ENCODE data around the gene TRIM2. TPM values are rescaled to one million over a fixed set of nuclear protein-coding genes. Genes with fewer than 3 reads are reported as not detected.

Gene TRIM2
- total RNA-seq, 2 experiments from 2014 or later, result 0.13 to 0.18 TPM

DNA sequence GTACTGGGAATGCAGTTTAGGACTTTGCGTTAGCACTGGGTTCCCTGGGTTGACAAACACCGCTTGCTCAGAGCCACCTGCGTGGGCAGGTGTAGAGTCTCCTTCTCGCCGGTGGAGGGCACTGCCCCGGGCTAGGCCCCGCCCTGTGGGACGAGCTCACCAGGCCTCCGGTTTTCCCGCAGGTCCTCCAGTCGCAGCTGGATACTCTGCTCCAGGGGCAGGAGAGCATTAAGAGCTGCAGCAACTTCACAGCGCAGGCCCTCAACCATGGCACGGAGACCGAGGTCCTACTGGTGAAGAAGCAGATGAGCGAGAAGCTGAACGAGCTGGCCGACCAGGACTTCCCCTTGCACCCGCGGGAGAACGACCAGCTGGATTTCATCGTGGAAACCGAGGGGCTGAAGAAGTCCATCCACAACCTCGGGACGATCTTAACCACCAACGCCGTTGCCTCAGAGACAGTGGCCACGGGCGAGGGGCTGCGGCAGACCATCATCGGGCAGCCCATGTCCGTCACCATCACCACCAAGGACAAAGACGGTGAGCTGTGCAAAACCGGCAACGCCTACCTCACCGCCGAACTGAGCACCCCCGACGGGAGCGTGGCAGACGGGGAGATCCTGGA is 91.0 kb downstream of the TRIM2 start:
- H3K4me3 Mint-ChIP-seq, result no peak overlapping the region
- CTCF ChIA-PET, result no interaction called here
- POLR2A ChIA-PET, result no interaction called here
- no peaks in the 10 kb centered on the region for H3K36me3 Mint-ChIP-seq (ENCODE audit: low read depth)
- H3K9me3 Mint-ChIP-seq (ENCODE audit: insufficient read depth), result peaks cover 3% of the 10 kb centered on the region
- H3K27ac Mint-ChIP-seq, result no peak overlapping the region
- H3K4me1 Mint-ChIP-seq (ENCODE audit: low read depth), result no peaks in the 10 kb centered on the region
- ATAC-seq (no peak), DNase-seq (no peak)
- peaks cover 7% of the 10 kb centered on the region for H3K27me3 Mint-ChIP-seq (ENCODE audit: low read depth)

- POLR2A ChIA-PET, result interaction anchor here (0.5 kb wide), 1 partner anchor 1038 kb away, joined by 3 read pairs; no protein-coding TSS in a partner anchor
- Mint-ChIP-seq H3K27me3 (ENCODE audit: low read depth) (peaks cover 7% of the 10 kb centered on the region), H3K27ac (no peak overlapping the region), H3K36me3 (ENCODE audit: low read depth) (no peaks in the 10 kb centered on the region), H3K9me3 (ENCODE audit: insufficient read depth) (peaks cover 4% of the 10 kb centered on the region), H3K4me1 (ENCODE audit: low read depth) (no peaks in the 10 kb centered on the region), H3K4me3 (no peak overlapping the region)
- no peak for DNase-seq
- no peak for ATAC-seq
- CTCF ChIA-PET, result interaction anchor here (0.9 kb wide), 1 partner anchor 22 kb away, joined by 4 read pairs; no protein-coding TSS in a partner anchor
Observed at GRCh38 chr4:153296040-153296823, 92.0 kb downstream of the TRIM2 start.

- no peak overlapping the region for H3K27ac Mint-ChIP-seq
- H3K9me3 Mint-ChIP-seq (ENCODE audit: insufficient read depth), result peaks cover 6% of the 10 kb centered on the region
- ChIA-PET POLR2A (no interaction called here), CTCF (interaction anchor here (0.8 kb wide), 1 partner anchor 47 kb away, joined by 3 read pairs; no protein-coding TSS in a partner anchor)
- no peak for ATAC-seq
- H3K4me1 Mint-ChIP-seq (ENCODE audit: low read depth), result no peaks in the 10 kb centered on the region
- DNase-seq, result no peak
- H3K36me3 Mint-ChIP-seq (ENCODE audit: low read depth), result no peaks in the 10 kb centered on the region
- peaks cover 7% of the 10 kb centered on the region for H3K27me3 Mint-ChIP-seq (ENCODE audit: low read depth)
- no peak overlapping the region for H3K4me3 Mint-ChIP-seq
Observed at GRCh38 chr4:153297116-153297515, 92.9 kb downstream of the TRIM2 start.

DNA sequence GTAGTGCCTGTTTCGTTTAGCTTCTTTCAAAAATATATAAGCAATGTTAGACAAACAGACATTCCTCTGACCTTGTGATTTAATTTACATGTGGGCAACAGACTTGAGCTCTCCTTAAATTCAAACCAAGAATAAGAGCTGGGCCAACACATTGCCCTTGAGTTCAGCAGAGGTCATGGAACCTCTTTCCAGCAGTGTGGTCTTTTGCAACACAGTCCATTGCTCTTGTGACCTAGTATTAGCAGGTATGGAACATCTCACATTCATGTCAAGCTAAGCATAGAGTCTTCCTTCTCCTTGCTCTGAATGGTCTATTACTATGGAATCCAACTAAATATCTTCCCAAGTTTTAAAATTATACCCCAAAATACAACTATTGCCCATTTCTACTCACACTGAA is 106.5 kb downstream of the TRIM2 start:
- Mint-ChIP-seq H3K4me1 (ENCODE audit: low read depth) (no peaks in the 10 kb centered on the region), H3K36me3 (ENCODE audit: low read depth) (no peaks in the 10 kb centered on the region), H3K27ac (no peak overlapping the region), H3K27me3 (ENCODE audit: low read depth) (peaks cover 3% of the 10 kb centered on the region), H3K4me3 (no peak overlapping the region), H3K9me3 (ENCODE audit: insufficient read depth) (no peaks in the 10 kb centered on the region)
- POLR2A ChIA-PET, result no interaction called here
- CTCF ChIA-PET, result no interaction called here
- DNase-seq (no peak), ATAC-seq (no peak)

GRCh38 chr4:153314915-153315314 is 110.7 kb downstream of the TRIM2 start:
- Mint-ChIP-seq H3K27ac (no peak overlapping the region), H3K4me3 (no peak overlapping the region), H3K4me1 (ENCODE audit: low read depth) (no peaks in the 10 kb centered on the region), H3K27me3 (ENCODE audit: low read depth) (peaks cover under 1% of the 10 kb centered on the region), H3K9me3 (ENCODE audit: insufficient read depth) (no peaks in the 10 kb centered on the region), H3K36me3 (ENCODE audit: low read depth) (no peaks in the 10 kb centered on the region)
- ChIA-PET CTCF (no interaction called here), POLR2A (no interaction called here)
- no peak for ATAC-seq
- DNase-seq, result no peak

DNA sequence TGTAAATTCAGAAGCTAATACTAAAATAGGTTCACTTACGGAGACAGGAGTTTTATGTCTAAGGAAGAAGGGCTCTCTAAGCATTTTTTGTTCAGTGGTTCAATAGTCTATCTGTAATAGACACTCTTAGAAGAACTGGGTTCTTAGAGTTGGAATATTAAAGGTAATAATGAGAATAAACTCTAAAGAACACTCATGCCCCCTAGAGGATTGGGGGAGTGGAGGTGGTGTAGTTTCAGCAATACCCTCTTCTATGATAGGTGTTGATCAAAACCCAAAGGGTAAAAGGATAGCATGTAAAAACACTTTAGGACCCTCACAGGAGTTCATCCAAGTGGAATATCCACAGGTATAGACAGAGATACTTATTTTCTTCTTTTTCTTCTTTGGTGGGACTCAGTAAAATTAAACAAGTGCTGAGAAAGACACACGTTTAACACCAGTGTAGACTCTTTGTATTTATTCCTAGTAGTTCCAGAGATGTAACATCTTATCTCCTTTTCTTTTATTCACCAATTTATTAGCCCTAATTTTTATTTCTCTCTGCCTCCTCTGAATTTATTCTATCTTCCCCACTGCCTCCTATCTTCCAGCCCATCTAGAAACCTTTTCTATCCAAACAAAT is 114.6 kb downstream of the TRIM2 start:
- ATAC-seq (no peak), DNase-seq (no peak)
- Mint-ChIP-seq H3K27ac (no peak overlapping the region), H3K27me3 (ENCODE audit: low read depth) (peaks cover 4% of the 10 kb centered on the region), H3K36me3 (ENCODE audit: low read depth) (no peaks in the 10 kb centered on the region), H3K4me3 (no peak overlapping the region), H3K9me3 (ENCODE audit: insufficient read depth) (no peaks in the 10 kb centered on the region), H3K4me1 (ENCODE audit: low read depth) (no peaks in the 10 kb centered on the region)
- ChIA-PET POLR2A (no interaction called here), CTCF (interaction anchor here (1.0 to 1.4 kb wide), 8 partner anchors 14 to 326 kb away, joined by 3 to 7 read pairs (median 4); no protein-coding TSS in a partner anchor)

GRCh38 chr4:153322791-153323190 is 118.5 kb downstream of the TRIM2 start:
- Mint-ChIP-seq H3K27ac (no peak overlapping the region), H3K9me3 (ENCODE audit: insufficient read depth) (no peaks in the 10 kb centered on the region), H3K4me1 (ENCODE audit: low read depth) (no peaks in the 10 kb centered on the region), H3K36me3 (ENCODE audit: low read depth) (no peaks in the 10 kb centered on the region), H3K4me3 (no peak overlapping the region), H3K27me3 (ENCODE audit: low read depth) (peaks cover 12% of the 10 kb centered on the region)
- POLR2A ChIA-PET, result no interaction called here
- ATAC-seq, result no peak
- CTCF ChIA-PET, result interaction anchor here (1.4 kb wide), 1 partner anchor 240 kb away, joined by 4 read pairs; no protein-coding TSS in a partner anchor
- no peak for DNase-seq

- DNase-seq, result no peak
- Mint-ChIP-seq H3K4me1 (ENCODE audit: low read depth) (no peaks in the 10 kb centered on the region), H3K4me3 (no peak overlapping the region), H3K27ac (no peak overlapping the region), H3K27me3 (ENCODE audit: low read depth) (peaks cover 14% of the 10 kb centered on the region), H3K9me3 (ENCODE audit: insufficient read depth) (no peaks in the 10 kb centered on the region), H3K36me3 (ENCODE audit: low read depth) (no peaks in the 10 kb centered on the region)
- POLR2A ChIA-PET, result no interaction called here
- CTCF ChIA-PET, result interaction anchor here (1.3 to 1.4 kb wide), 2 partner anchors 241 to 320 kb away, joined by 3 to 4 read pairs; no protein-coding TSS in a partner anchor
- ATAC-seq, result no peak
Observed at GRCh38 chr4:153324046-153324445, 119.8 kb downstream of the TRIM2 start.

GRCh38 chr4:153325558-153325957 is 121.3 kb downstream of the TRIM2 start:
- ATAC-seq (no peak), DNase-seq (no peak)
- Mint-ChIP-seq H3K4me3 (no peak overlapping the region), H3K9me3 (ENCODE audit: insufficient read depth) (no peaks in the 10 kb centered on the region), H3K4me1 (ENCODE audit: low read depth) (no peaks in the 10 kb centered on the region), H3K27me3 (ENCODE audit: low read depth) (peaks cover 13% of the 10 kb centered on the region), H3K36me3 (ENCODE audit: low read depth) (no peaks in the 10 kb centered on the region), H3K27ac (no peak overlapping the region)
- ChIA-PET POLR2A (no interaction called here), CTCF (interaction anchor here (0.8 to 1.0 kb wide), 2 partner anchors 9 to 183 kb away, joined by 3 to 5 read pairs; no protein-coding TSS in a partner anchor)

DNA sequence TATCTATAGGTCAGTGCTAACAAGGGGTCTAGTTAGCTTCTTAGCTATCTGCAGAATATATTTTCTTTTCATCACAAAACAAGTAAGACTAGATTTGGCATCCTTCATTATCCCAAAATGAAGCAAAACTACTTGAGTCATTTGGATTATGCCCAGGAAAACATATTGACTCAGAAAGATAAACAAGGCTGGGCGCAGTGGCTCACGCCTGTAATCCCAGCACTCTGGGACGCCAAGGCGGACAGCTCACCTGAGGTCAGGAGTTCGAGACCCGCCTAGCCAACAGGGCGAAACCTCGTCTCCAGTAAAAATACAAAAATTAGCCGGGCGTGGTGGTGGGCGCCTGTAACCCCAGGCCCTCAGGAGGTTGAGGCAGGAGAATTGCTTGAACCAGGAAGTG is 122.3 kb downstream of the TRIM2 start:
- Mint-ChIP-seq H3K4me1 (ENCODE audit: low read depth) (no peaks in the 10 kb centered on the region), H3K9me3 (ENCODE audit: insufficient read depth) (no peaks in the 10 kb centered on the region), H3K27me3 (ENCODE audit: low read depth) (peaks cover 18% of the 10 kb centered on the region), H3K27ac (no peak overlapping the region), H3K36me3 (ENCODE audit: low read depth) (no peaks in the 10 kb centered on the region), H3K4me3 (no peak overlapping the region)
- ChIA-PET CTCF (interaction anchor here (1.0 kb wide), 1 partner anchor 184 kb away, joined by 5 read pairs; no protein-coding TSS in a partner anchor), POLR2A (no interaction called here)
- no peak for DNase-seq
- no peak for ATAC-seq

GRCh38 chr4:153327247-153327646 is 123.0 kb downstream of the TRIM2 start:
- Mint-ChIP-seq H3K27ac (no peak overlapping the region), H3K27me3 (ENCODE audit: low read depth) (peaks cover 16% of the 10 kb centered on the region), H3K9me3 (ENCODE audit: insufficient read depth) (no peaks in the 10 kb centered on the region), H3K36me3 (ENCODE audit: low read depth) (no peaks in the 10 kb centered on the region), H3K4me1 (ENCODE audit: low read depth) (no peaks in the 10 kb centered on the region), H3K4me3 (no peak overlapping the region)
- ATAC-seq (no peak), DNase-seq (no peak)
- ChIA-PET CTCF (interaction anchor here (0.6 kb wide), 1 partner anchor 316 kb away, joined by 3 read pairs; no protein-coding TSS in a partner anchor), POLR2A (no interaction called here)

GRCh38 chr4:153332936-153333335 is 128.7 kb downstream of the TRIM2 start:
- no peaks in the 10 kb centered on the region for H3K4me1 Mint-ChIP-seq (ENCODE audit: low read depth)
- no peak overlapping the region for H3K4me3 Mint-ChIP-seq
- no peaks in the 10 kb centered on the region for H3K36me3 Mint-ChIP-seq (ENCODE audit: low read depth)
- no peak for ATAC-seq
- CTCF ChIA-PET, result no interaction called here
- H3K27me3 Mint-ChIP-seq (ENCODE audit: low read depth), result peaks cover 20% of the 10 kb centered on the region
- no peak overlapping the region for H3K27ac Mint-ChIP-seq
- POLR2A ChIA-PET, result no interaction called here
- no peak for DNase-seq
- no peaks in the 10 kb centered on the region for H3K9me3 Mint-ChIP-seq (ENCODE audit: insufficient read depth)

All from activated CD8-positive, alpha-beta T cell treated with anti-CD3 and anti-CD28 coated beads, Interleukin-2, amount 10 ng/mL, durations not matched to agents 7 days and 5 days (primary cell).